IMR-90 (cell line): ENCODE measurements around the gene COL23A1. TPM values are rescaled to one million over a fixed set of nuclear protein-coding genes. Genes with fewer than 3 reads are reported as not detected.

Source experiments
- ATAC-seq: fragments of 200-7000 bp; cut with Tn5 transposase; 2 replicates; pipeline ENCODE4 v1.9.1; 2020; ENCODE audit warnings: low read depth, mild to moderate bottlenecking, moderate library complexity
- BruUV-seq: library from RNA; stranded (reverse); fragments of 400-500 nt; replicated peaks from 2 replicates; lab custom pipeline; 2021; lab: Mats Ljungman, UMichigan
- CTCF ChIA-PET: fragments of 300-600 bp; formaldehyde crosslinking; extraction: SDS; loops from one replicate; lab custom pipeline; 2021; ENCODE audit warnings: antibody characterized with exemption; lab: Yijun Ruan, JAX
- POLR2A ChIA-PET: fragments of 300-600 bp; sonication (Branson Sonifier 250); formaldehyde crosslinking; loops from one replicate; lab custom pipeline; 2022; ENCODE audit warnings: antibody characterized with exemption; ENCODE audit not compliant: unreplicated experiment; lab: Charles Lee
- DNase-seq: peaks from one replicate; pipeline ENCODE4 v3.0.0; 2013
- H2AFZ ChIP-seq: replicated peaks from 2 replicates; pipeline ENCODE3; 2013; ENCODE audit warnings: low read length, mild to moderate bottlenecking; ENCODE audit not compliant: poor library complexity
- H2AK5ac ChIP-seq: 2 replicates; pipeline ENCODE4 v1.6.1; 2013; ENCODE audit warnings: low read depth, low read length, inconsistent platforms
- H2AK9ac ChIP-seq: replicated peaks from 2 replicates; pipeline ENCODE3; 2013; ENCODE audit warnings: mild to moderate bottlenecking, low read depth, low read length, moderate library complexity; ENCODE audit not compliant: poor library complexity
- H2BK120ac ChIP-seq: 2 replicates; pipeline ENCODE4 v1.6.1; 2013; ENCODE audit warnings: low read depth, low read length, inconsistent platforms
- H2BK15ac ChIP-seq: 3 replicates; pipeline ENCODE4 v1.6.1; 2013; ENCODE audit warnings: low read depth, low read length, inconsistent platforms
- H2BK20ac ChIP-seq: 2 replicates; pipeline ENCODE4 v1.6.1; 2013; ENCODE audit warnings: low read depth, mild to moderate bottlenecking, inconsistent platforms, low read length, moderate library complexity
- H2BK5ac ChIP-seq: 2 replicates; pipeline ENCODE4 v1.6.1; 2013; ENCODE audit warnings: mild to moderate bottlenecking, low read depth, low read length, inconsistent platforms; ENCODE audit not compliant: poor library complexity, severe bottlenecking
- H3K14ac ChIP-seq: replicated peaks from 2 replicates; pipeline ENCODE4 v1.6.1; 2013; ENCODE audit warnings: low read depth, low read length, inconsistent platforms
- H3K18ac ChIP-seq: 2 replicates; pipeline ENCODE4 v1.6.1; 2013; ENCODE audit warnings: low read depth, low read length, control low read depth
- H3K23ac ChIP-seq: 2 replicates; pipeline ENCODE4 v1.6.1; 2013; ENCODE audit warnings: low read depth, low read length, inconsistent platforms
- H3K27ac ChIP-seq: 2 replicates; pipeline ENCODE4 v1.5.1; 2013; ENCODE audit warnings: mild to moderate bottlenecking, control low read depth, low read length; ENCODE audit not compliant: insufficient read depth
- H3K27me3 ChIP-seq: 2 replicates; pipeline ENCODE4 v1.6.1; 2013; ENCODE audit warnings: low read length; ENCODE audit not compliant: control insufficient read depth, insufficient read depth
- H3K36me3 ChIP-seq: 2 replicates; pipeline ENCODE4 v1.6.1; 2013; ENCODE audit warnings: low read length, mixed read lengths; ENCODE audit not compliant: control insufficient read depth, insufficient read depth
- H3K4ac ChIP-seq: 2 replicates; pipeline ENCODE4 v1.6.1; 2013; ENCODE audit warnings: low read depth, low read length, inconsistent platforms
- H3K4me1 ChIP-seq: 2 replicates; pipeline ENCODE4 v1.6.1; 2013; ENCODE audit warnings: low read length, mixed read lengths; ENCODE audit not compliant: control insufficient read depth, insufficient read depth
- H3K4me2 ChIP-seq: 2 replicates; pipeline ENCODE4 v1.6.1; 2013; ENCODE audit warnings: low read depth, mild to moderate bottlenecking, control low read depth, low read length, moderate library complexity
- H3K4me3 ChIP-seq: 2 replicates; pipeline ENCODE4 v1.5.1; 2013; ENCODE audit warnings: low read depth, mild to moderate bottlenecking, control low read depth, low read length, moderate library complexity; ENCODE audit not compliant: insufficient read depth
- H3K56ac ChIP-seq: 2 replicates; pipeline ENCODE4 v1.6.1; 2013; ENCODE audit warnings: low read length, inconsistent platforms; ENCODE audit not compliant: insufficient read depth; ENCODE audit errors: extremely low read depth
- H3K79me1 ChIP-seq, 2 experiments: 2 replicates each; pipeline ENCODE4 v1.6.1; 2013; ENCODE audit warnings: low read length in 2 of 2, inconsistent platforms in 1 of 2, low read depth in 1 of 2
- H3K9ac ChIP-seq: 2 replicates; pipeline ENCODE4 v1.6.1; 2013; ENCODE audit warnings: low read depth, low read length, control low read depth
- H3K9me1 ChIP-seq: 2 replicates; pipeline ENCODE4 v1.6.1; 2013; ENCODE audit warnings: low read length, inconsistent platforms; ENCODE audit not compliant: insufficient read depth
- H3K9me3 ChIP-seq: 2 replicates; pipeline ENCODE4 v1.6.1; 2013; ENCODE audit warnings: low read length; ENCODE audit not compliant: control insufficient read depth, insufficient read depth
- H4K20me1 ChIP-seq: 2 replicates; pipeline ENCODE4 v1.6.1; 2013; ENCODE audit warnings: low read length, inconsistent platforms; ENCODE audit not compliant: insufficient read depth
- H4K5ac ChIP-seq: 2 replicates; pipeline ENCODE4 v1.6.1; 2013; ENCODE audit warnings: mild to moderate bottlenecking, low read depth, low read length, control low read depth
- H4K8ac ChIP-seq, 2 experiments: 2 replicates each; pipeline ENCODE4 v1.6.1; 2013; ENCODE audit warnings: low read depth in 2 of 2, low read length in 2 of 2, control low read depth in 1 of 2, inconsistent platforms in 1 of 2
- H4K91ac ChIP-seq: 2 replicates; pipeline ENCODE4 v1.6.1; 2013; ENCODE audit warnings: low read depth, low read length, inconsistent platforms; ENCODE audit not compliant: insufficient read depth
- CTCF ChIP-seq: conservative IDR thresholded peaks from 2 replicates; pipeline ENCODE4 v1.5.1; 2012; ENCODE audit warnings: mild to moderate bottlenecking, low read depth, low read length, improper control_type of control experiment
- WGBS, 2 experiments: methylation state at CpG; one replicate each; pipeline versions ENCODE4 v1.1.5 to v1.1.7; 2013; ENCODE audit warnings: missing lambda C conversion rate in 2 of 2; ENCODE audit not compliant: insufficient read length in 1 of 2; ENCODE audit errors: extremely low coverage in 2 of 2; 5-methylcytosine and 5-hydroxymethylcytosine counted together
- dilution Hi-C: fragments of 300-500 bp; cut with HindIII; formaldehyde crosslinking; loops from one replicate; pipeline ENCODE4 v1.14.3; 2018; ENCODE audit warnings: low sequenced_read_pairs; ENCODE audit not compliant: unreplicated experiment
- in situ Hi-C: fragments of 300-500 bp; cut with MboI; formaldehyde crosslinking; loops from 3 replicates; pipeline ENCODE4 v1.14.3; 2019; ENCODE audit warnings: low sequenced_read_pairs, inconsistent platforms, mixed read lengths
- intact Hi-C: fragments of 100-400 bp; cut with micrococcal nuclease; formaldehyde crosslinking; loops from 2 replicates; pipeline ENCODE4 v1.10.0; 2022
- polyA plus RNA-seq, 3 experiments: library from polyadenylated mRNA; depleted of rRNA; stranded (reverse); fragments of >200 nt; gene quantifications; 2 replicates each; pipeline ENCODE4 v1.2.3, GENCODE V29; 2012; ENCODE audit warnings: low replicate concordance in 1 of 3
- total RNA-seq: library from RNA; depleted of rRNA; stranded (reverse); fragments of >200 nt; gene quantifications from 2 replicates; pipeline ENCODE4 v1.2.3, GENCODE V29; 2012

COL23A1 gene
- total and polyA plus RNA-seq, 2 of the 4 experiments (the other 2 are of a cell fraction): not detected

- peaks cover 4% of the 10 kb centered on the region; the same call in 1 of the 2 replicates for H3K4me1 ChIP-seq
- no peak overlapping the region for H3K27ac ChIP-seq
- no peak overlapping the region for H3K4me2 ChIP-seq
- DNase-seq (no peak), ATAC-seq (no peak)
- in situ Hi-C loops: no loop called here
- H3K79me1 ChIP-seq: no peaks in the 10 kb centered on the region
- no peak overlapping the region for H2BK15ac ChIP-seq
- H2AFZ ChIP-seq: no peak overlapping the region
- H2AK9ac ChIP-seq: no peak overlapping the region
- no peak overlapping the region for H2BK120ac ChIP-seq
- H4K91ac ChIP-seq: no peak overlapping the region
- no peak overlapping the region for H4K8ac ChIP-seq
- ChIA-PET CTCF (no interaction called here), POLR2A (no interaction called here)
- H4K20me1 ChIP-seq: no peaks in the 10 kb centered on the region
- no peak overlapping the region for H2BK5ac ChIP-seq
- no TSS peak for BruUV-seq
- H2AK5ac ChIP-seq: no peak overlapping the region
- no peak overlapping the region for H2BK20ac ChIP-seq
- H3K18ac ChIP-seq: no peak overlapping the region
- no peak overlapping the region for H3K4me3 ChIP-seq
- no peak overlapping the region for H3K14ac ChIP-seq
- dilution Hi-C loops: no loop called here
- WGBS, 2 experiments: 75% methylated on average over 13 of the region's 16 CpGs; no CpG with 5 or more reads in 1 of the 2 experiments
- H3K23ac ChIP-seq: no peak overlapping the region
- H3K36me3 ChIP-seq: no peaks in the 10 kb centered on the region
- no peaks in the 10 kb centered on the region for H3K9me1 ChIP-seq
- no peaks in the 10 kb centered on the region for H3K27me3 ChIP-seq
- no peak overlapping the region for H3K4ac ChIP-seq
- no peak overlapping the region for H3K9ac ChIP-seq
- intact Hi-C loops: no loop called here
- no peak overlapping the region for H4K5ac ChIP-seq
- TF ChIP-seq CTCF: no peak
- H3K9me3 ChIP-seq: peaks cover 26% of the 10 kb centered on the region
- no peak overlapping the region for H3K56ac ChIP-seq
Measured at GRCh38 chr5:178380541-178381074, 209.6 kb downstream of the COL23A1 start.
